ENCODE data around the gene PRKAG2.

Gene PRKAG2

GRCh38 chr7:151893405-151893923 is 16.5 kb upstream of the PRKAG2 start:
- ChIA-PET CTCF (no interaction called here), POLR2A (no interaction called here)
- no peak for TF ChIP-seq CTCF (IDR thresholded peaks at IDR 0.05; ENCODE audit: control extremely low read depth, extremely low read depth, low read depth, missing control alignments)
- no peak for DNase-seq (ENCODE audit: extremely low spot score)

GRCh38 chr7:151891753-151892152 is 14.8 kb upstream of the PRKAG2 start:
- CTCF ChIA-PET = no interaction called here
- DNase-seq (ENCODE audit: extremely low spot score) = no peak
- POLR2A ChIA-PET = no interaction called here
- no peak for TF ChIP-seq CTCF (IDR thresholded peaks at IDR 0.05; ENCODE audit: control extremely low read depth, extremely low read depth, low read depth, missing control alignments)

GRCh38 chr7:151891182-151891581 is 14.3 kb upstream of the PRKAG2 start:
- POLR2A ChIA-PET = no interaction called here
- no peak for TF ChIP-seq CTCF (IDR thresholded peaks at IDR 0.05; ENCODE audit: control extremely low read depth, extremely low read depth, low read depth, missing control alignments)
- DNase-seq (ENCODE audit: extremely low spot score) = no peak
- CTCF ChIA-PET = no interaction called here

GRCh38 chr7:151890355-151891004 is 13.6 kb upstream of the PRKAG2 start:
- no peak for TF ChIP-seq CTCF (IDR thresholded peaks at IDR 0.05; ENCODE audit: control extremely low read depth, extremely low read depth, low read depth, missing control alignments)
- no peak for DNase-seq (ENCODE audit: extremely low spot score)
- CTCF ChIA-PET = no interaction called here
- POLR2A ChIA-PET = no interaction called here

GRCh38 chr7:151889406-151890354 is 12.8 kb upstream of the PRKAG2 start:
- DNase-seq (ENCODE audit: extremely low spot score) = no peak
- TF ChIP-seq CTCF (IDR thresholded peaks at IDR 0.05; ENCODE audit: control extremely low read depth, extremely low read depth, low read depth, missing control alignments) = no peak
- POLR2A ChIA-PET = no interaction called here
- CTCF ChIA-PET = no interaction called here

- no peak for TF ChIP-seq CTCF (IDR thresholded peaks at IDR 0.05; ENCODE audit: control extremely low read depth, extremely low read depth, low read depth, missing control alignments)
- no peak for DNase-seq (ENCODE audit: extremely low spot score)
- ChIA-PET CTCF (no interaction called here), POLR2A (no interaction called here)
These were observed 11.5 kb upstream of the PRKAG2 start for GRCh38 chr7:151888079-151889067.
